ENCODE measurements around the gene XPC. TPM values are rescaled to one million over a fixed set of nuclear protein-coding genes. Genes with fewer than 3 reads are reported as not detected.

XPC gene
- total RNA-seq, 1 experiment from 2014 or later = 57.2 TPM

DNA sequence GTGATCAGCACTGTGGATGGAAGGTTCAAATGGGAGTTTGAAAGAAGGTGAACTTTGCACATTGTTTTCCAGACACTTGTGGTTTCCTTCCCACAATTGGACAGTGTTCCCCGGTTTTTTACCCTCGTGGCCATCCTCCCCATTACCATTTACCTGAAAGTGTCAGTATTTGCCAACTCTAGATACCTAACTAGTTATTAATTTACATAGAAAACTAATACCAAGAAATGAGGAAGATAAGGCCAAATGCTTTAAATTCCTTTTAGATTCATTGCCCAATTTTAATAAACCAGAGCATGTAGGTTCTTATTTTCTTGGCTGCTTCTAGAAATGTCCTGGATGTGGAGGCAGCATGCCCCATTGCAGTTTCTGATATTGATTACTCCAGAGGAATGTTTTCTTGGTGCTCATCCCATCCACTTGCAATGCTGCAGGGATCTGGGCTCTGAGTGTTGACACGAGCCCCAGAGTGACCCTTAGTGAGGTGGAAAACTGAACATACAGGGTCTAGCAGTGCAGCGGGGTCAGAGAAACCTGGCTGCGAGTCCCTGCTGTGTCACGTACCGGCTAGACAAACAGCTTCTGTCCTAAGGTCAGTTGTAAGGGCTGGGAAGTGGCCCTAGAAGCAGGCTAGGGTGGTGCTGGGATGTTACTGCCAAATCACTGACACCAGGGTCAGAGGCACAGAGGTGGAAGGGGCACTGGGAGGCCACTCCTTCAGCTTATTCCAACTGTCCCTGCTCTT, 23.7 kb upstream of the XPC start:
- BruUV-seq (replicated peaks) = no TSS peak
- CTCF ChIA-PET = interaction anchor here (0.6 kb wide), 1 partner anchor 978 kb away, joined by 3 read pairs; no protein-coding TSS in a partner anchor

DNA sequence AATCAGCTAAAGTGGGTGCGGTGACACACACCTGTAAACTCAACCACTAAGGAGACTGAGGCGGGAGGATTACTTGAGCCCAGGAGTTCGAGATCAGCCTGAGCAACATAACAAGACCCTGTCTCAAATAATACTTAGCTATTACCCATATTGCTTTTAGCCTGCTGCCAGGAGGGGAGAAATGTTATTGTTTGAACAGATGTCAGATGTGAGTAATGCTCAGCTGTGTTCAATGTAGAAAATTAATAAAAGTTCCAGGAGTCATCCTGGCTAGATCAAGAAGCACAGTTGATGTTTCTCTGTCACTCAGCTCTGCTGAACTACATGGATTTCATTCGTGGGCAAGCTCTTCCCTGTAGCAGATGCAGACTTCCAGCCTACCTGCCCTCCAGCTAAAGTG, 22.4 kb upstream of the XPC start:
- no peak overlapping the region for H3K27ac ChIP-seq (ENCODE audit: low read depth, low read length, poor library complexity, severe bottlenecking)
- BruUV-seq (replicated peaks) = no TSS peak
- no peaks in the 10 kb centered on the region for H3K27me3 ChIP-seq (replicated peaks; ENCODE audit: insufficient read depth, low read depth, low read length, poor library complexity)
- peaks cover 23% of the 10 kb centered on the region for H3K36me3 ChIP-seq (ENCODE audit: insufficient read depth, low read length, poor library complexity, severe bottlenecking)
- H3K4me3 ChIP-seq (ENCODE audit: low read depth, low read length, poor library complexity, severe bottlenecking) = no peak overlapping the region
- no peaks in the 10 kb centered on the region for H3K9me3 ChIP-seq (ENCODE audit: low read depth, low read length, poor library complexity, severe bottlenecking)
- DNase-seq (ENCODE audit: low spot score) = no peak
- POLR2A ChIA-PET (ENCODE audit: low non-redundant PET) = no interaction called here
- intact Hi-C loops (cut with micrococcal nuclease; ENCODE audit: unreplicated experiment) = loop anchor here (5.0 kb wide), 1 partner anchor 721 kb away; no protein-coding TSS in a partner anchor
- TF ChIP-seq, protein P1, sequence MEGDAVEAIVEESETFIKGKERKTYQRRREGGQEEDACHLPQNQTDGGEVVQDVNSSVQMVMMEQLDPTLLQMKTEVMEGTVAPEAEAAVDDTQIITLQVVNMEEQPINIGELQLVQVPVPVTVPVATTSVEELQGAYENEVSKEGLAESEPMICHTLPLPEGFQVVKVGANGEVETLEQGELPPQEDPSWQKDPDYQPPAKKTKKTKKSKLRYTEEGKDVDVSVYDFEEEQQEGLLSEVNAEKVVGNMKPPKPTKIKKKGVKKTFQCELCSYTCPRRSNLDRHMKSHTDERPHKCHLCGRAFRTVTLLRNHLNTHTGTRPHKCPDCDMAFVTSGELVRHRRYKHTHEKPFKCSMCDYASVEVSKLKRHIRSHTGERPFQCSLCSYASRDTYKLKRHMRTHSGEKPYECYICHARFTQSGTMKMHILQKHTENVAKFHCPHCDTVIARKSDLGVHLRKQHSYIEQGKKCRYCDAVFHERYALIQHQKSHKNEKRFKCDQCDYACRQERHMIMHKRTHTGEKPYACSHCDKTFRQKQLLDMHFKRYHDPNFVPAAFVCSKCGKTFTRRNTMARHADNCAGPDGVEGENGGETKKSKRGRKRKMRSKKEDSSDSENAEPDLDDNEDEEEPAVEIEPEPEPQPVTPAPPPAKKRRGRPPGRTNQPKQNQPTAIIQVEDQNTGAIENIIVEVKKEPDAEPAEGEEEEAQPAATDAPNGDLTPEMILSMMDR (conservative IDR thresholded peaks at IDR 0.05; ENCODE audit: low read depth, low read length) = no peak
- no peak for TF ChIP-seq EZH2 (IDR thresholded peaks at IDR 0.05; ENCODE audit: borderline replicate concordance, low read depth, low read length, poor library complexity, severe bottlenecking)
- CTCF ChIA-PET = interaction anchor here (0.6 kb wide), 1 partner anchor 268 kb away, joined by 10 read pairs; no protein-coding TSS in a partner anchor
- no peaks in the 10 kb centered on the region for H3K4me1 ChIP-seq (ENCODE audit: insufficient read depth, low read length, poor library complexity, severe bottlenecking)

More for the DNA sequence above, 23.7 kb upstream of the XPC start:
- intact Hi-C loops (cut with micrococcal nuclease; ENCODE audit: unreplicated experiment) = loop anchor here (5.0 kb wide), 1 partner anchor 720 kb away; no protein-coding TSS in a partner anchor
- H3K9me3 ChIP-seq (ENCODE audit: low read depth, low read length, poor library complexity, severe bottlenecking) = no peaks in the 10 kb centered on the region
- H3K27me3 ChIP-seq (replicated peaks; ENCODE audit: insufficient read depth, low read depth, low read length, poor library complexity) = no peaks in the 10 kb centered on the region
- no peak for DNase-seq (ENCODE audit: low spot score)
- H3K36me3 ChIP-seq (ENCODE audit: insufficient read depth, low read length, poor library complexity, severe bottlenecking) = peaks cover 16% of the 10 kb centered on the region
- no peak overlapping the region for H3K27ac ChIP-seq (ENCODE audit: low read depth, low read length, poor library complexity, severe bottlenecking)
- H3K4me1 ChIP-seq (ENCODE audit: insufficient read depth, low read length, poor library complexity, severe bottlenecking) = no peaks in the 10 kb centered on the region
- H3K4me3 ChIP-seq (ENCODE audit: low read depth, low read length, poor library complexity, severe bottlenecking) = no peak overlapping the region
- POLR2A ChIA-PET (ENCODE audit: low non-redundant PET) = no interaction called here
- TF ChIP-seq, protein P1 (conservative IDR thresholded peaks at IDR 0.05; ENCODE audit: low read depth, low read length) = no peak
- TF ChIP-seq EZH2 (IDR thresholded peaks at IDR 0.05; ENCODE audit: borderline replicate concordance, low read depth, low read length, poor library complexity, severe bottlenecking) = no peak

DNA sequence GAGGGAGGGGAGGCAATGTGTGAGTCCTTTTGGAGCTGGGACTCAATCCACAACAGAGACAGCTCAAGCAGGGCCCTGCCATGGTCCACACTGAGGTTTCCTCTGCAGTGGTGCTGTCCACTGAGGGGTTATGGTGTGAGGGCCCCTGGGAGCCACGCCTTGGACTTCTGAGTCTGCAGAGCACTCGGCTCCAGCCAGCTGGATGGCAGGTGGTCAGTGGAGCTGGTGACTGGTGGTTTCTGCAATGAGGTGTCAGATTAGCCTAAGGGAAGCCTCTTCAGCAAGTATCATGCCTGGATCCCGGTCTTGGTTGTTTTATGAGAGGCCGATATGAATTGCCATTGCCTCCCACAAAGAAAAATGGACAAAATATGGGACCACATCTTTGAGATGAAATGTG, 21.9 kb upstream of the XPC start:
- H3K27me3 ChIP-seq (replicated peaks; ENCODE audit: insufficient read depth, low read depth, low read length, poor library complexity) = no peaks in the 10 kb centered on the region
- H3K4me1 ChIP-seq (ENCODE audit: insufficient read depth, low read length, poor library complexity, severe bottlenecking) = no peaks in the 10 kb centered on the region
- no TSS peak for BruUV-seq (replicated peaks)
- ChIA-PET POLR2A (ENCODE audit: low non-redundant PET) (interaction anchor here (0.5 kb wide), 1 partner anchor 22 kb away, joined by 4 read pairs; the partner anchor contains the start of genes LSM3 and XPC), CTCF (no interaction called here)
- no peak for TF ChIP-seq EZH2 (IDR thresholded peaks at IDR 0.05; ENCODE audit: borderline replicate concordance, low read depth, low read length, poor library complexity, severe bottlenecking)
- TF ChIP-seq, protein P1 (conservative IDR thresholded peaks at IDR 0.05; ENCODE audit: low read depth, low read length) = no peak
- no peak overlapping the region for H3K4me3 ChIP-seq (ENCODE audit: low read depth, low read length, poor library complexity, severe bottlenecking)
- DNase-seq (ENCODE audit: low spot score) = no peak
- intact Hi-C loops (cut with micrococcal nuclease; ENCODE audit: unreplicated experiment) = loop anchor here (5.0 kb wide), 1 partner anchor 722 kb away; no protein-coding TSS in a partner anchor
- no peaks in the 10 kb centered on the region for H3K9me3 ChIP-seq (ENCODE audit: low read depth, low read length, poor library complexity, severe bottlenecking)
- peaks cover 23% of the 10 kb centered on the region for H3K36me3 ChIP-seq (ENCODE audit: insufficient read depth, low read length, poor library complexity, severe bottlenecking)
- H3K27ac ChIP-seq (ENCODE audit: low read depth, low read length, poor library complexity, severe bottlenecking) = no peak overlapping the region
